GM12874 (cell line): Measurements from ENCODE around the gene MS4A5.

Experiments
- CTCF ChIP-seq: IDR thresholded peaks from 2 replicates; pipeline ENCODE4 v1.5.1; 2011; ENCODE audit warnings: low read depth, mild to moderate bottlenecking, control low read depth, low read length, moderate library complexity; ENCODE audit not compliant: insufficient read depth

MS4A5 gene

GRCh38 chr11:60454212-60454611 lies 24.8 kb downstream of the MS4A5 start:
- TF ChIP-seq CTCF: no peak

GRCh38 chr11:60455531-60456042 lies 26.2 kb downstream of the MS4A5 start, which contains the start of gene MS4A1:
MS4A1 (plus strand) TSS chr11:60455847; CDS start chr11:60462375, 6,528 bp downstream.
- TF ChIP-seq CTCF: no peak

- TF ChIP-seq CTCF: no peak
Measured at GRCh38 chr11:60457576-60457975, 28.2 kb downstream of the MS4A5 start.

- no peak for TF ChIP-seq CTCF
Measured at GRCh38 chr11:60459345-60459744, 30.0 kb downstream of the MS4A5 start.

GRCh38 chr11:60468829-60469228 lies 39.5 kb downstream of the MS4A5 start:
- no peak for TF ChIP-seq CTCF

GRCh38 chr11:60469723-60470122 lies 40.4 kb downstream of the MS4A5 start:
- TF ChIP-seq CTCF: no peak

- no peak for TF ChIP-seq CTCF
Measured at GRCh38 chr11:60477035-60477445, 47.7 kb downstream of the MS4A5 start.

GRCh38 chr11:60482361-60482760 lies 53.0 kb downstream of the MS4A5 start:
- TF ChIP-seq CTCF: no peak
